HG03520 (cell line): ENCODE results near the gene SPACA7.
"Not testable (repeated sequence)": the region's sequence is repeated elsewhere in the genome, so short reads cannot be mapped to it uniquely, and the experiment has no call there.

ENCODE experiments used
- ATAC-seq: cut with Tn5 transposase; IDR thresholded peaks from one replicate; pipeline ENCODE4 v1.9.1; 2021; ENCODE audit warnings: mild to moderate bottlenecking, moderate library complexity; ENCODE audit not compliant: unreplicated experiment

Gene SPACA7

DNA sequence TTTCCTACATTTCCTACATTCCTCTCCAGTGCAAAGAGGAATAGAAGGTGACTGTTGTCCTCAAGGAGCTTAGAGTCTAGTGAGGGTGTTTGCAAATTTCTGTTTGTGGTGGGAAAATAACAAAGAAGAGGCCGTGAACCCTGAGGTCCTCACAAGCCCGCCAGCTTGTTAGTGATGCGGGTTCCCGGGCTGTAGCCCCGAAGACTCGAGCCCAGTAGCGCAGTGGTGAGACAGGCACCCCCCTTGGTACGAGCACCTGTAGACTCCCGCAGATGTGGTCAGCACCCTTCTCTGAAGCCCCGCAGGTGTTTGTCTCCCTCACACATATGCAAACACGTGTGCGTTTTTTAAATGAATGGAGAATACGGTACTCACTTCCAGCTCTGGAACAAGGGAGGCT, 26.5 kb upstream of the SPACA7 start:
- no peak for ATAC-seq

DNA sequence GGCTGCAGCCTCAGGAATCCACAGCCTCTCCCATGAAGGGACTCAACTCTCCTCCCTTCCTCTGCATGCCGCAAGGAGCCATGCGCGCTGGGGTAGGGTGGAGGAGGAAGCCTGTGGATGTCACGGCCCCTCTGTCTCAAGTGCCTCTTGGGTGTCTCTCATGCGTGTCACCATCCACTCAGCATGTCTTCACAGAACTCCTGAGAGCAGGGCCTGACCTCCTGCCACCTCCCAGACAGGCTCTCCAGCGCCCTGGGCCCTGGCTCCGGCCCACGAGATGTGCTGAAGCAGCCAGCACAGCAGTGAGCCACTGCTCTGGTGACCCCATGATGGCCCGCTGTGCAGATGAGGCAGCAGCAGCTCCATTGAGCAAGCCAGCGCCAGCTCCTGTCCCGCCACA, 25.9 kb upstream of the SPACA7 start:
- no peak for ATAC-seq

DNA sequence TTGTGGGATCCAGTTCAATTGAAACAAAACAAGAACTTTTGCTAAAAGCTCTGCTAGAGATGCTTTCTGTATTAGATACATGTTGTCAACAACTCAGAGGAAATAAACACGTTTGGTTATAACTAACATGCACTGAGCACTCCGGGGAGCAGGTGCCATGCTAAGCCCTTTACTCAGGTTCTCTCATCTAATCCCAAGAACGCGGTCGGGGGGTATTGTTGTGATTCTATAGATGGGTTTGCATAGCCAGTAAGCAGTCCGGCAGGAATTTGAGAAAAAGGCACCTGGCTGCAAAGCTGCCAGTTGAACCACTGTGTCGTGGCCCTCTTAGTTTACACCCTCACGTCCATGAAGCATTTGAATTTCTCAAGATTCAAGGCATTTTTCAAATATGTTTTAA, 24.3 kb upstream of the SPACA7 start:
- ATAC-seq, result no peak

- ATAC-seq, result no peak
Observed at GRCh38 chr13:112353856-112354255, 22.3 kb upstream of the SPACA7 start.

- ATAC-seq, result no peak
Observed at GRCh38 chr13:112354330-112355273, 21.6 kb upstream of the SPACA7 start.

DNA sequence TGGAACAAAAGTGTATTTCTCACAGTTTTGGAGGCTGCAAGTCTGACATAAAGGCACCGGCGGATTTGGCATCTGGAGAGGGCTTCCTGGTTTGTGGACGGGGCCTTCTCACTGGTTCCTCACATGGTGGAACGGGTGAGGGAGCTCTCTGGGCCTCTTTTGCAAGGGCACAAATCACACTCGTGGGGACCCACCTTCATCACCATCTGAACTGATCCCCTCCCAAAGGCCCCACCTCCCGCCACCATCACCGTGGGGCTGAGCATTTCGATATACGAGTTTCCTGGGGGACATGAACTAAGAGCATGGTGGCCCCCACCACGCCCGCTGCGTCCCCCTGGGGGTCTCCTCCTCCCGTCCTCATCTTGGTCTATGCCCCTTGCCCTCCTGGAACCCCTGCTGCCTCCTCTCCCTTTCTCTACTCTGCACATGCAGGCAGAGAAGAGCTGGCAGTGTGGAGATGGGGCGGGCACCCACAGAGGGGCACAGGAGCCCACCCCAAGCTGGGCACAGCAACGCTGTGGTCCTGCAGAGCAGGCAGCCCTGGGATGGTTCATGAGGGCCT, 20.8 kb upstream of the SPACA7 start:
- no peak for ATAC-seq

DNA sequence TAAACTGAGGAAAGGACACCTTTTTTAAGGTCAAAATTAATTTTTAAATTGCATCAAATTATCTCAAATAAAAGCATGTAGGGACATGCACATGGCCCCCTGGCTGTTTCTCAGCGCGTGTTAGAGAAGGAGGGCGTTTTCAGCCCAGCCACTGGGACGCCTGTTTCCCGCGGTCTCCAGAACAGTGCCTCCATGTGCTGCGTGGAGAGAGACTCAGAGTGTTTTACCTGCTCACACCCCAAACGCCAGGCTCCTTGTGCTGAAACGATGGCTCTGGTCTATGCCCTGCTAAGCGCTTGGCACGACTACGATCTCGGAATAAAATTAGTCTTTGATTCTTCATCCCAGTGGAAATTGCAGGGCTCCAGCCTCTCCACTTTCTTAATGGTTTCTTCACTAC, 20.0 kb upstream of the SPACA7 start:
- ATAC-seq, result no peak

DNA sequence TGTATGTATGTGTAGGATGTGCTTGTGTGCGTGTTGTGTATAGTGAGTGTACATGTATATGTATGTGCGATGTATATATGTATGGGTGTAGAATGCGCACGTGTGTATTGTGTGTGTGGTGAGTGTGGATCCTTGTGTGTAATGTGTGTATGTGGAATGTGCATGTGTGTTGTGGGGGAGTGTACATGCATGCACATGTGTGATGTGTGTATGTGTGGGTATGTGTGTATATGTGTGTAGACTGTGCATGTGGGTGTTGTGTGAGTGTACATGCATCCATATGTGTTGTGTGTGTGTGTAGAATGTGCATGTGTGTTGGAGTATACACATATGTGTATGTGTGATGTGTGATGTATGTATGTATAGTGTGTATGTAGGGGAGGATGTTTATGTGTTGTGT, 18.0 kb upstream of the SPACA7 start:
- ATAC-seq, result no peak

DNA sequence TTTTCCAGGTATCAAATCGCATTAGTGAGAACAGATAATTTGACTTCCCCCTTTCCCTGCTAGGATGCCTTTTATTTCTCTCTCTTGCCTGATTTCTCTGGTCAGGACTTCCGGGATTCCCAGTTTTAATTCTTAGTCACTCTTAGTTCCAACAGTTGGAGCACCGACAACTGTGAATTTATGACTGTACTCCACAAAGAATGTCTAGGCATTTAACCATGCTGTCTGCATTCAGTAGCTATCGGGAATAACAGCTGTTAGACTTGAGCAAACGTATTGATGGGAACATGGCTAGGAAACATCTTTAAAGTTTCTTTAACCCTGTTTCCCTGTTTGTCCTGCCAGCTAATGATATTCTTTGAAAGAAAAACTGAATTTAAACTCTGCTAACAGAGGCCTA, 14.1 kb upstream of the SPACA7 start:
- ATAC-seq, result no peak

DNA sequence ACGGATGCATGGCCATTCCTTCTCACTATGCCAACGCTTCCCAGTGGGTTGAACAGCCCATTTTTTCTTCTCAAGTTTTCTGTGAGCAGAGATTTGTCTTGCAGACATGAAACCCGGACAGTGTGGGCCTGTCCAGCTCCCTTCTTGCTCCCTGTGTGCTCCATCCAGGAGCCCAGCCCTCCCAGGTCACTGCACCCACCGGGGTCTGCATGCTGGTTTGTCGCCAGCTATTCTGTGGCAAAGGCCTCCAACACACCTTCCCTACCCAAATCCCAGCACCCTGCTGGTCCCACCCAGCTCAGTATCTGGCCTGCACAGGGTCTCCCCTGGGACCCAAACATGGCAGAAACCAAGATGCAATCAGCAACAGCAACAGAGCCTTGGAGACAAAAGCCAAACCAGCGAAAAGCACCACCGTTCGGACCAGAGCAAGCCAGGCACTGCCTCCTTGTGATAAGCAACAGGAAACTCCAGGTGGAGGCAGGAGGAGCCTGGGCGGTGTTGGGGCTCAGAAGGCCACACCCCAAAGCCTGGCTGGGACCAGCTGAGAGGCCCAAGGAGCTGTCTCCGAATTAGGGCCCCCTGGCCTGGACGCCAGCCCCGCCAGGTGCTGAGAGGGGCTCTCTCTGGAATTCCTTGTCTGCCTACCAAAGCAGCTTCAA, 12.2 kb upstream of the SPACA7 start:
- no peak for ATAC-seq

DNA sequence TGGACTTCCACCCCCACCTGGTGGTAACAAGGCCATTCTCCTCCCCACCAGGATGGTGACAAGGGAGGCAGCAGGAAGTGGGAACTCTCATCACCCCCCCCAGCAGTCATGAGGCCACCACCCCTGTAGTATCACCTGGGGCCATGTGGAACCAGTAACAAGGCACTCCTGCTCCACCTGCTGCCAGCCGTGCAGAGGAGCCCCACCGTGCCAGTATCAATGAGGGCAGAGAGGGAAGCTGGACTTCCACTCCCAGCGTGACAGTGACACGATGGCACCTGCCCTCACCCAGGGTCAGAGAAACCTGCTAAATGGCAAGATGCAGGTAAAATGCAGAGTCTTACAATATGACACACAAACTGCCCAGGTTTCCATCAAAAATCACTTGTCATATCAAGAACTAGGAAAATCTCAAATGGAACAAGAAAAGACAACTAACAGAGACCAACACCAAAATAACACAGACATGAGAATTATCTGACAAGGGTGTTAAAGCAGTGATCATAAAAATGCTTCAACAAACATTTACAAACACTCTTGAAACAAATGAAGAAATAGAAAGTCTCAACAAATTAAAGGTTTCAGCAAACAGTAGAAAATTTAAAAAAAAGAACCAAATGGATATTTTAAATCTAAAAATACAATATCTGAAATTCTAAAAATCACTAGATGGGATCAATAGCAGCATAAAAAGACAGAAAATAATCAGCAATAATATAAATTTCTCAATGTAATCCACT, 9.1 kb upstream of the SPACA7 start:
- ATAC-seq, result no peak

GRCh38 chr13:112368883-112369282, 7.3 kb upstream of the SPACA7 start:
- no peak for ATAC-seq

GRCh38 chr13:112370311-112370710, 5.8 kb upstream of the SPACA7 start:
- ATAC-seq, result no peak

DNA sequence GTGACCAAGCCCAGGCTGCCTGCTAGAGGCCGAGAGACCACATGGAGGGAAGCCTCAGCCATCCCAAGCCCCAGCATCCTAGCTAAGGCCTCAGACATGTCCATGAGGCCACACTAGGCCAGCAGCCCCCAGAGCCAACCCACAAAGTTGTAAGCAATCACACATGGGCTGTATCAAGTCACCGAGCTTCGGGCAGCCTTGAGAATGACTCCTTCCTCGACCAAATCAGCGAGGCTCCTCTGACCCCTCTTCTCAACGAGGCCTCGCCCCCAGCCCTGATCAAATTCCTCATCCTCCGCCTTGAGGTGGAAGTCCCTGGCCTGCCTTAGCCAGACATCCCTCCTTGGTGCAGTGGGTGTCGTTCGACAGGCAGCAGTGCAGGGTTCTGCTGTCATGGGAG, 1.9 kb upstream of the SPACA7 start:
- no peak for ATAC-seq

DNA sequence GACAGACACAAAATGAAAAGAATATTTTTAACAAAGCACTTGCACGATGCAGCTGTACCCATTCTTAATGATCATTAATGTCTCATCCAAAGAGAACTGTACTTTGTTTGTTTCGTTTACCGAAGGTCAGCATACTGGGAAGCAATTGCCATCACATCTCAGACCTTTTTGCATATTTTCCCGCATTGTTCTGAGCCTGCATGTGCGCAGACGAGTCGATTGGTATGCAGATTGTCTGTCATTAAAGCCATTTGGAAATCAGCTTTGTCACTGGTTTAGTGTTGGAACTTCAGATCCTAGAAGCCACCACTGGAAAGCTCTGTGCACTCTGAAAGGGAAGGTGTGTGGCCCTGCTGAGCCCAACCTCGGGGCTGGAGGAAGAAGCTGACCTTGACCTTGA, 15.6 kb downstream of the SPACA7 start:
- ATAC-seq, result no peak

DNA sequence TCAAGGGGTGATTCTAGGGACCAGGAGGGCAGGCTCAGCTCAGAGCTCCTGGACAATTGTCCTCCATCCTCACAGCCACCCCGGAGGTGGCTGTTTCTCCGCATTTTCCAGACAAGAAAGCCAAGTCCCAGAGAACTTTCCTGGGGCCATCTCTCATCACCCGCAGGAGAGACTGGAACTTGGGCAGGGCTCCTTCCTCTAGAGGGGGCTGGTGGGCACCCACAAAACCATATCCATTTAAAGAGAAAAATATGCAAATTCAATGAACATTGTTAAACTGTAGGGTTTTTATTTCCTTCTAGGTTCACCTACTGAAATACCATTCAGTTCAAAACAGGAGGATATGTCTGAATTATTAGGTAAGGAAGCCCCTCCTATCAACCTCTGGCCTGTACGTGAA, 16.6 kb downstream of the SPACA7 start:
- ATAC-seq, result no peak

DNA sequence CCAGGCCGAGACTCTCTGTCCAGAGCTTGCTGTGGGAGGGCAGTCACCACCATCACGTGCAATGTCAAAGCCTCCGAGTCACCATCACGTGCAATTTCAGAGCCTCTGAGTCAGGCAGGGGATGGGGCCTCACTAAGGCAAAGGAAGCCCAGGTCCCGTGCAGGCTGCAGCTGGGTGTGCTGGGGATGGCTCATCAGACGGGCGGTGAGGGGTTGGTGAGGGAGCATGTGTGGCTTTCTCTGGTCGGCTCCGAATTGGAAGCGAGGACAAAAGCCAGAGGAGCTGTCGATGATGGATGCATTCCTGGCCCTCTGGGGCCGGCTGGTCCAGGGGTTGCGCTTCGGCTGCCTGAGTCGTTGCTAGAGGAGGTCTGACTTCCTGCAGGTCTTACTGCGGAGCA, 18.9 kb downstream of the SPACA7 start:
- ATAC-seq, result not testable (repeated sequence)

GRCh38 chr13:112395941-112396340, 19.8 kb downstream of the SPACA7 start:
- not testable (repeated sequence) for ATAC-seq

GRCh38 chr13:112397108-112397507, 21.0 kb downstream of the SPACA7 start:
- ATAC-seq, result no peak

DNA sequence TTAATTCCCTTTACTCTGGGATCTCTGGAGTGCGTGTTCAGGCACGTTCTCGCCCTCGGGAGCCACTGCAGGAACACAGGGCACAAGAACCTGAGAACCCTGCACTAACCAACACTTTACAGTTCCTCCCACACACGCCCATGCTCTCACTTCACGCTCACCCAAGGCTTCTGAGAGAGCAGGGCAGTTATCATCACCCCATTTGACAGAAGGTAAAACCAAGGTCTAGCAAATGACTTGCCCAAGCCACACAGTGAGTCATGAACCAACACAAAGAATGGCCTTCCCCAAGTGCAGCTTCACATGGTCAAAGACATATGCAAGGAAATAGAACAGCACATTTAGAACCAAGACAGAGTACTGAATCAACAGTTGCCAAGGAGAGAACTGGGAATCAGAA, 22.2 kb downstream of the SPACA7 start:
- ATAC-seq, result not testable (repeated sequence)

DNA sequence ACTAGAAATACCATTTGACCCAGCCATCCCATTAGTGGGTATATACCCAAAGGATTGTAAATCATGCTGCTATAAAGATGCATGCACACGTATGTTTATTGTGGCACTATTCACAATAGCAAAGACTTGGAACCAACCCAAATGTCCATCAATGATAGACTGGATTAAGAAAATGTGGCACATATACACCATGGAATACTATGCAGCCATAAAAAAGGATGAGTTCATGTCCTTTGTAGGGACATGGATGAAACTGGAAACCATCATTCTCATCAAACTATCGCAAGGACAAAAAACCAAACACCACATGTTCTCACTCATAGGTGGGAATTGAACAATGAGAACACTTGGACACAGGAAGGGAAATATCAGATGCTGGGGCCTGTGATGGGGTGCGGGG, 33.7 kb downstream of the SPACA7 start:
- not testable (repeated sequence) for ATAC-seq
